NCI-H446 (cell line): ENCODE data around the gene CSNK1G2.

Source experiments
- DNase-seq, 2 experiments: peaks; one replicate each; lab custom pipeline; 2025; lab: John Stamatoyannopoulos, UW

The CSNK1G2 gene

GRCh38 chr19:1918975-1919374 lies 22.0 kb upstream of the CSNK1G2 start:
- no peak for DNase-seq

GRCh38 chr19:1920644-1921043 lies 20.3 kb upstream of the CSNK1G2 start:
- DNase-seq: no peak

- no peak for DNase-seq
These were observed 19.6 kb upstream of the CSNK1G2 start for GRCh38 chr19:1921326-1921725.

- no peak for DNase-seq
These were observed 19.1 kb upstream of the CSNK1G2 start for GRCh38 chr19:1921825-1922224.

DNA sequence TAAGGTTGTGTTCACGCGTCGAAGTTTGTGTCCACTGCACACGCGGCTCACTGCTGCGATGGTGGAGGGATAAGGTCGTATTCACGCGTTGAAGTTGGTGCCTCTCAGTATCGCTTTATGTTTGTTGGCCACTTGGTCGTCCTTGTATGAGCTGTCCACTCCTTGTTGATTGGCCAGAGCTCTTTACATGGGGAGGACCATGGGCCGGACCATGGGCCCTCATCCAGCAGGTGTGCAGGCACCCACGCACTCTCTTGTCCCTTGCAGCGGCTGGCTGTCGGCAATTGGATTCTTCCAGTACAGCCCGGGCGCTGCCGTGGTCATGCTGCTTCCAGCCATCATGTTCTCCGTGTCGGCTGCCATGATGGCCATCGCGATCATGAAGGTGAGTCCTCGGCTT lies 18.2 kb upstream of the CSNK1G2 start:
- DNase-seq: no peak

DNA sequence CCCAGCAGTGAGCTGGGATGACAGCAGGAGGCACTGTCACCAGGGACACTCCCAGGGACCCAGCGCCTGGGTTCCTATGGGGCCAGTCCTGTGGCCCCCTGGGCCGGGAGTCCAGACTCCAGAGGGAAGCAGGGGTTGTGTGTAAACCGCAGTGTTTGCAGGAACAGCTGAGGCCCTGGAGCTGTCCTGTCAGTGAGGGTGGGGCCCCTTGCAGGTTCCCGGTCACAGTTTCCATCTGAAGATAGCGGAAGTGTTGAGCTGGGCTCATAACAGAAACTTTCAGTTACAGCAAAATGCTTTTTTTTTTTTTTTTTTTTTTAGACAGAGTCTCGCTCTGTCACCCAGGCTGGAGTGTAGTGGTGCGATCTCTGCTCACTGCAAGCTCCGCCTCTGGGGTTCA lies 17.7 kb upstream of the CSNK1G2 start:
- DNase-seq: no peak

DNA sequence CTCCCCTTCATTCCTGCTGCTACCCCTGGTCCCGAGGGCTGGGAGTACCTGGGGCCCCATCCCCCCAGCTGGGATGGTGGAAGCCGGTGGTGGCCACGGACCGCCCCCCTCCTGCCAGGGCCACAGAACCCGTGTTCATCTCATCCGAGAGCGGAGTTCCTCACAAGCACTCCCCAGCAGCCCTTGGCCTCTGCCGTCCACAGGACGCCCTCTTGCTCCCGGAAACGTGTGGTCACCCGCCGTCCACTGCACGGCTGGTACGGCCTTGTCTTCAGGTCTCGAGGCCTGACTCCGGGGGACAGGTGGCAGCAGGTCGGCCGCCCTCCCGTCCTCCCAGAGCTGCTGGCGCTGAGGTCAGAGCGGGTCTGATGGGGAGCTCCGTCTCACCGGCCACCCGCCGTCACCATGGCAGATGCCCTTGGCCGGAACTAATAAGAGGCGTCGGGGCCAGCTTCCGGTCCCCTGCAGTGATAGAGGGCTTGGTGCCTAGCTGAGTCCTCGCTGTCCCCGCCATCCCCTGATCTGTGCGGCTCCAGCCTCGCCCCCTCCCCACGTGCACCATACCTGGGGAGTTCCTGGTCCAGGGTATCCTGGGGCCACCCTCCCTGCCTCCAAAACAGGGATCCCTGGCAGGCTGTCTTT lies 16.5 kb upstream of the CSNK1G2 start:
- no peak for DNase-seq

- no peak for DNase-seq
These were observed 15.4 kb upstream of the CSNK1G2 start for GRCh38 chr19:1925544-1925943.

DNA sequence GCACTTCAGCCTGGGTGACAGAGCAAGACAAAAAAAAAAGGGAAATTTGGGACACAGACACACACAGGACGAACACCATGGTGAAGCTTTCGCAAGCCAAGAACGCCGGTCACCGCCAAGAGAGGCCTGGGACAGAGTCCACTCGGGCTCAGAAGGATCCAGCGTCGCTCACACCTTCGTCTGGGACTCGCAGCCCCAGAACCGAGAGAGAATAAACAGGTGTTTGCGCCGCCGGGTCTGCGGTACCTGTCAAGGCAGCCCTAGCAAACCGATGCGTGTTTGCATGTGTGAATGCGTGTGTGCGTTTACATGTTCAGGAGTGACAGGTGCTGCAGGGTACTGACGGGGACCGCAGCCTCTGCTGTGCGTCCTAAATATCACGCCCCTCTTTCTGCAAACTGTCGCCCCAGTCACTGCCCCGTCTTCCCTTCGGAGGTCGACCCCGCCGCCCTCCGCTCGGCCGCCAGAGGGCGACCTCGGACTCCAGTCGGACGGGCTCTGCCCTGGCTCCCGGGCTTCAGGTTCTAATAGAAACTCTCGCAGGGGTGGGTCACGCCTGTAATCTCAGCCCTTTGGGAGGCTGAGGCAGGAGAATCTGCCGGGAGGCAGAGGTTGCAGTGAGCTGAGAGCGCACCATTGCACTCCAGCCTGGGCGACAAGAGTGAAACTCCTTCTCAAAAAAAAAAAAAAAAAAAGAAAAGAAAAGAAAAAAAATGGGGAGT lies 11.8 kb upstream of the CSNK1G2 start:
- peak; percentile 56 to 88 for DNase-seq

DNA sequence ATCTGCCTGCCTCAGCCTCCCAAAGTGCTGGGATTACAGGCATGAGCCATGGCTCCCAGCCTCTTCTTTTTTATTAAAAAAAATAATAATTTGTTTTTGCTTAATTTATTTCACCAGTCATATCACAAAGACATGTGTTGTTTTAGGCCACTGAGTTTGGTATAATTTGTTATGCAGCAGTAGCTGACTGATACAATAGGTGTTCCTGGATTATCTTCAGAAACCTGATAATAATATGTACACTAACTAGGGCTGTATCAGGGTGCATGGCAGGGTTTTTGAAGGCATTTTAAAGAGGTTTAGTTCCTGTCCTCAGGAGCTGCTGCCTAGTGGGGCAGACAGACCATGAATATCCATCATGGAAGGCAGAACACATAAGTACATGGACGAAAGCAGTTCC lies 9.5 kb upstream of the CSNK1G2 start:
- no peak for DNase-seq

GRCh38 chr19:1932395-1932794 lies 8.6 kb upstream of the CSNK1G2 start:
- no peak for DNase-seq

DNA sequence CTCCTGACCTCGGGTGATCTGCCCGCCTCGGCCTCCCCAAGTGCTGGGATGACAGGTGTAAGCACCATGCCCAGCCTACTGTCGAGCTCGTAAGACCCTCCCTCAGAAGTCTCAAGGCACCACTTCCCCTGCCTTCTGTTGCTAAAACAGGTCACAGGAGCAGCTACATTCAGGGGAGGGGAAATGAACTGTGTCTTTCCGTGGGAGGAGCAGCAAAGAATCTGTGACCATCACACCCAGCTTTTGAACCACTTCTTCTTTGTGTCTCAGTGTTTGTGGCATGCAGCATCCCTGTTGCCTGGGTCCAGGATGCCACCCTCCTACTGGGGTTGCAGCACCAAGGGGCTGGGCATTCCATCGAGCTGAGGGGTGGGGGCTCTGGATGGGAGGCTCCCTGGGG lies 7.7 kb upstream of the CSNK1G2 start:
- DNase-seq: no peak

- no peak for DNase-seq
These were observed 7.0 kb upstream of the CSNK1G2 start for GRCh38 chr19:1933942-1934341.

DNA sequence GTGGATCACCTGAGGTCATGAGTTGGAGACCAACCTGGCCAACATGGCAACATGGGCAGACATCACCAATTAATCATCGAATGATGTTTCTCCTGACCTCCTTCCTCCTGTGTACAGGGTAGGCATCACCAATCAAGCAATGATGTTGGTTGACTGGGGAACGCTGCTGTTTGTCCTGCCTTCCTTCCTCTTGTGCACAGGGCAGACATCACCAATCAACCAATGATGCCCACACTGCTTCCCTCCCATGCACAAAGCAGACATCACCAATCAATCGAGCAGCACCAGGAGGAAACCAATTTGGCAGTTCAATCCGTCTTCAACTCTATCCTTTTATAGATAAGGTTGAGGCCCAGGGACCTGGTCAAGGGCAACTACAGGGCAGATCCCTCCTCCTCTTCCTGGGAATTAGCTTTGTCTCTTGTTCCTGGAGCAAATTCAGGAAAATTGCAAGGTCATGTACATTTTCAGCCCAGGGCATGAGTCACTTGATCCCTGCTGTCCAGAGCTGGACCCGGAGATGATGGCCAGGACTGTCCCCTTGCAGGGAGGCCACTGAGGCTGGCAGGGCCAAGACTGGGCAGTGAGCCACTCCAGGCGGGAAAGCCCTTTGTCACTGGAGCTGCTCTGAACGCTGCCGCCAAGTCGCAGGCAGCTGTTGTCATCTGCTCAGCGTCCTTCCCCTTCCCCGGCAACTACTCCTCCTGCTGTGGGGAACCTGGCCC lies 5.3 kb upstream of the CSNK1G2 start:
- DNase-seq: peak in 1 of 2 experiments; percentile 24

GRCh38 chr19:1936430-1936829 lies 4.5 kb upstream of the CSNK1G2 start:
- DNase-seq: no peak

DNA sequence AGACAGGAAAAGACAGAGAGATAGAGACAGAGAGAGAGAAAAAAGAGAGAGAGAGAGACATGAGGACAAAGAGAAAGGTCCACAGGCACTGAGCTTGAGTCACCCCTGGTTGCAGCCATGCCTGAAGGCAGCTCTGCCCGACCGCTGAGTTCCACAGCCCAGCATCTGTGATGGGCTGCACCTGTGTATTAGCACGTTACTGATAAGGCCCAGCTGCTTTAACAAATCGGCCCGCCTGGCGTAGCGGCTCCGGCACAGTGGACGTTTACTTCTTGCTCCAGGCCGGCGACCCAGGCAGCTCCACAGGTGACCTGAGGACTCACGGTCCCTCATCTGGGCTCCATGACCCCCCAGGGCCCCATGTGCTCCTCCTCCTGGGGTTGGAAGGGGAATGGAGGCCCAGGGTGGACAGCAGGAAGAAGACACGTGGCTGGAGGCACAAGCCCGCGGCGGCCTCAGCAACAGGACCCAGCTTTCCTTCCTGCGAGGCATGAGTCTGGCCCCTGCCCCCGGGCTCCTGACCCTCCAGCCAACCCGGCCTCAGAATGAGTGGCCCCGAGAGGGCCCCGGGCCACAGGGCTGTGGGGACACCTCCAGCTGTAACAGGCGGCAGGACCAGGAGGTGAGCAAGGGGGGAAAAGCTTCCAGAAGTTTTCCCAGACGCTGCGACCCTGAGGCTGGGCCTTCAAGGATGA lies 3.9 kb upstream of the CSNK1G2 start:
- DNase-seq: no peak

DNA sequence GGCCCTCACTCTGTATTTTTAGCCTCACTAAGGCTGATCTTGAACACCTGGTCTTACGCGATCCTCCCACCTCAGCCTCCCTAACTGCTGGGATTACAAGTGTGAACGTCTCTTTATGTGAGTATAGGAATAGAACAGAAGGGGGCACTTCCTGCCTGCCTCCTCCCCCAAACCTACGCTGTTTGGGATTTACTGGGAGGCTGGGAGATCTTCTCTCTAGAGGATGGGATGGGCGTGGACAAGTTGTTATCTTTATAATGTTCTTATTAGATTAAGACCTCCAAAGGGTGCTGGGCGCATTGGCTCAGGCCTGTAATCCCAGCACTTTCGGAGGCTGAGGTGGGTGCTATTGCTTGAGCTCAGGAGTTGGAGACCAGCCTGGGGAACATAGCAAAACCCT lies 2.9 kb upstream of the CSNK1G2 start:
- DNase-seq: no peak

DNA sequence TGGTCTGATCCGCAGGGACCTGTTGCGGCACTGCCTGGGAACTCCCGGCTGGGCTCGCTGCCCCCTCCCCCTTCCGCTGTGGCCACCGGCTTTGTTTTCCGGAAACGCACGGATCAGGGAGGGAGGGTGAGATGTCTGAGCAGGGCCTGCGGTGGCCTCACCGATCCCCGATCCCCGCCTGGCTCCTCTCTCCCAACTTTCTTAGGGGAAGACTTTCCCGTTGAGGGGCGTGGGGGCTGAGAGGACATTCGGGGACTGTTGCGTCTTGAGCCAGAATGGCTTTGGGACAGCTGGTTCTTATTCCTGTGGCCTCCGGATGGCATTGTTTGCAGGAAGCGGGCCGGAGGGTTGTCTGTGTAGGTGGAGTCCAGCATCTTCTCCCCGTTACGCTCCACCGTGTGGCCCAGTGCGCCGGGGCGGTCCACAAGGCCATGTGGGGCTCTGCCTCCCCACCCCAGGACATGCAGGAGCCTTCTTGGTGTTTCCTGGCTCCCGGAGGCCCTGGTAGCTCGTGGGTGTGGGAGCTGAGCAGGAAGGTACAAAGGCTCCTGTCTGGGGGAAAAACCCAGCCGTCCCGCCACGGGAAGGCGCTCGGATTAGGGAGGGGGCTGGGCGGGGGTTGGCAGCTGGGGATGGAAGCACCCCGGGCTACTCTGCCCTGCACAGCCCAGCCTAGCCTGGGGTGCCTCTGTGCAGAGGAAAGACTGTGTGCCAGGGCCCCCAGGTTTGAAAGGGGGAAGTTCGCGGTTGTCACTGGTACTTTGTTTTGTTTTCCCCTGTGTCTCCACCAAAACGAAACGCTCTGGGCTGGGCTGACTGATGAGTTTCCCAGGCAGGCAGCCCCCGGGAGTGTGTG lies 1.3 kb downstream of the CSNK1G2 start:
- peak in 1 of 2 experiments; percentile 48 for DNase-seq

DNA sequence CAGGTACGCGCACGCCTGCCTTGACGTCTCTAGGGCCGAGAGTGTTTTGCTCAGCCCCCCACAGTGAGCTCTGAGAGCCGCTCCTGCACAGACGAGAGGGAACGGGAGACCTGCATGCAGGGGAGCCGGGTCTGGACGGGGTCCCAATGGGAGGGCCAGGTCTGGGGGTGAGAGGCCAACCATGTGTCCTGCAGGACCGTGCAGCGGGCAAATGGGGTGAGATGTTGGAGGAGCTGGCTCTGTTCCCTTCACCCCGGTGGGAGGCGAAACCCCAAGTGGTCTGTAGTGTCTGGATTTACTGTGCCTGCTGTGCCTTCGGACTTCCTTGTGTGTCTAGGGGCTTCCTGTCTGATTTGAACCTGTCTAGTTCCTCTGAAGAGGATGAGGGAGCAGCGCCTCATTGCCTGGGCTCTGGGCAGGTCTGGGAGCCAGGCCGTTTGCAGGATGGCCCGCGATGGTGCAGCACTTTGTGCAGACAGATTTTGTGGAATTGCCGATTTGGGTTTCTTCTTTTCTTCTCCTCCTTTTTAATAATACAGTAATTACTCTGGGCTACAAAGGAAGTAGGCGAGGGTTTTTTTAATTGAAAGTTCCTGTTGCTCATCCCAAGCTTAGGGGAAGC lies 2.1 kb downstream of the CSNK1G2 start:
- no peak for DNase-seq

GRCh38 chr19:1943661-1944087 lies 2.7 kb downstream of the CSNK1G2 start:
- no peak for DNase-seq
